Stimulated activated naive CD4-positive, alpha-beta T cell treated with Interleukin-2 at 50 U/mL for 16 hours (primary cell): ENCODE data around the gene ZNF135.

Experiments
- DNase-seq: peaks from one replicate; lab custom pipeline; 2025; lab: John Stamatoyannopoulos, UW

The ZNF135 gene

GRCh38 chr19:58059003-58059670 lies at the start of gene ZNF135:
TSS of gene ZNF135 (plus strand) at chr19:58059282. CDS start at chr19:58060003, 721 bp downstream.
- DNase-seq: peak; percentile 8

- DNase-seq: no peak
Observed at GRCh38 chr19:58009301-58009665, 49.8 kb upstream of the ZNF135 start.

DNA sequence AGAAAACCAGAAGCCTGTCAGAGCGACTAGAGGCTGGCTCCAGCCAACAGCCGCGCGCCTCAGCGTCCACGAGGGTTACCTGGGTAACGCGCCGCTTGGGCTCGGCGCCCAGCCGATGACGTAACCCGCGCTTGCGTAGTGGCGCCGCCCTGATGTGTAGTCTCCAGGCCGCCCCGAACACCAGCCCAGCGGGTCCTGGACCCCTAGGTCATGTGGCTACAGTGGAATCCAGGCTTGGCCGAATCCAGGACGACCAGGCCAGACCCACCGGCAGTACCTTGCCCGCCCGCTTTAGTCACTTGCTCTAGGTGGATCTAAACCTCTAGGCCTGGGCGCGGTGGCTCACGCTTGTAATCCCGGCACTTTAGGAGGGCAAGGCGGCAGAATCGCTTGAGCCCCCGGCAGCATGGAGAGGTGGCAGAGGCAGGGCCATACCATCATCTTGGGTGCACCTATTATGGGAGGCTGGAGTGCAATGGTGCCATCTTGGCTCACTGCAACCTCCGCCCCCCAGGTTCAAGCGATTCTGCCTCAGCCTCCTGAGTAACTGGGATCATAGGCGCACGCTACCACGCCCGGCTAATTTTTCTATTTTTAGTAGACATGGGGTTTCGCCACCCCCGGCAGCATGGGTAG lies 49.3 kb upstream of the ZNF135 start:
- DNase-seq: no peak

DNA sequence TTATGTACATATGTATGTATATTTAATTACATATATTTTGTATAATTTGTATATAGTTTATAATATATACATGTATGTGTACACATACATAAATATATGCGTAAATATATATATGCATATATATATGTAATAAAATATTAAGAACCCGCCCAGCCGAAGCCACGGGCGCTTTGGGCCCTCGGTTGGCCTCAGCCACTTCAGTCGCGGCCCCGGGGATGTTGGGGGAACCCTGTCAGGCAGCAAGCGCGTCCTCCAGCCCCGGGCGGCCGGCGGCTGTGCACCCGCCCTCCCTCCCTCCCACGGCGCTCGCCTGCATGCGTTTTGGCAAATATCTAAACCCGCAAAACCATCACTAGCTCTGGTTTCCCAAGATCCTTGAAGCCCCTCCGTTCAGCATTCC lies 48.6 kb upstream of the ZNF135 start:
- no peak for DNase-seq

GRCh38 chr19:58014141-58014540 lies 44.9 kb upstream of the ZNF135 start:
- no peak for DNase-seq

DNA sequence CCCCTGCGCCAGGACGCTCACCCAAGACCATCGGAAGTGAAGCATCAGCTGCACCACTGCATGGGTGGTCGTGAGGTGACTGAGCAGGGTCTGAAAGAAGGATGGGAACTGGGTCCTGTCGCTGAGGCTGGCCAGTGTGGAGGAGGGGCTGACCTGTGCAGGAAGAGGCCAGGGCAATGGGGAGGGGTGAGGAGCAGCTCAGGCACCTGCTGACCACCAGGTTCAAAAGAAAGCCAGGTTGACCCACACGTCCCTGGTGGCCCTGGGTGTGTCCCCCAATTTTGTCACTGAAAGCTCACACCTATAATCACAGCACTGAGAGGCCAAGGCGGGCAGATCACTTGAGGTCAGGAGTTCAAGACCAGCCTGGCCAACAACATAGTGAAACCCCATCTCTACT lies 39.0 kb upstream of the ZNF135 start:
- DNase-seq: no peak

GRCh38 chr19:58021541-58022282 lies 37.4 kb upstream of the ZNF135 start:
- peak; percentile 4 for DNase-seq

DNA sequence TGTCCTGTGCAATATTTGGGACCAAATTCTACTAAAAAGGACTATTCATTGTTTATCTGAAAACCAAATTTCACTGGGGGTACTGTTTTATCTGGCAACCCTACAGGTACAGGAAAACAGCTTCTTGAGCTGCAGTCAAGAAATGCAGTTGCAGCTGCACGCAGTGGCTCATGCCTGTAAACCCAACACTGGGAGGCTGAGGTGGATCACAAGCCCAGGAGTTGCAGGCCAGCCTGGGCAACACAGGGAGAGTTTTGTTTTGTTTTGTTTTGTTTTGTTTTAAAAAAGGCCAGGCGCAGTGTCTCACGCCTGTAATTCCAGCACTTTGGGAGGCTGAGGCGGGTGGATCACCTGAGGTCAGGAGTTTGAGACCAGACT lies 36.8 kb upstream of the ZNF135 start:
- no peak for DNase-seq

GRCh38 chr19:58024661-58025060 lies 34.4 kb upstream of the ZNF135 start:
- no peak for DNase-seq

DNA sequence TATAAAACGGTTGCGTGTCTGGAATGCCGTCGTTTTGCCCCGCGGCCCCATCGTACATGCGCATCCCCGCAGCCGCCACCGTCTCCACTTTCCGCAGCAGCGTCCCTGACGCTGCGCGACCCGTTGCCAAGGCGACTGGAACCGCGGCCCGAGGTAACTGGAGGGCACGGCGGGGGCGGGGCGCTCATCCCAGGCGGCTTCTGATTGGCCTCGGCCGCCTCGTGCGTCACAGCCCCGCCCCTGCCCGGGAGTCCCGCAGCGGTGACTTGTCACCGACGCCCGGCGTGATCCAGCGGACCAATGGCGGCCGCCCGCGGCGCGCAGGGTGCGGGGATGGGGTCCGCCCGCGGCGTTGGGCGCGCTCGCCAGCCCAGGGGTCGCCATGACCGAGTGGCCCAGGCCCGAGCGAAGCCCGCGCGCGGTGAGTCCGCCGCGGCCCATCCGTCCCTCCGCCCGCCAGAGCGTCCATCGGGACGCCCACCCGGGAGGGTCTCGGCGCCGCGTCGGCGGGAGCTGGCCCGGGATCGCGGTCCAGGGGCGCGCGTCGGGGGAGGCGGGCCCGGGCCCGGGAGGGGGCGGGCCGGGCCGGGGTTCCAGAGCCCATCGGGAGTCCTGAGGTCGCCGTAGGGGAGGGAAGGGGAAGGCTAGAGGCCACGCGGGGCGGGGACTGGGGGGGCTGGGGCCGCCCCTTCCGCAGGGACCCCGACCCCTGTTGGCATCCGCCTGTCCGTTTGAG lies 25.2 kb upstream of the ZNF135 start, which contains the start of gene ZSCAN1:
Gene ZSCAN1, plus strand, starts transcription at position 285 of the 736 bp plus-strand sequence. CDS start 3,812 bp downstream, outside the sequence.
- no peak for DNase-seq

- DNase-seq: no peak
Observed at GRCh38 chr19:58034477-58034793, 24.6 kb upstream of the ZNF135 start.

DNA sequence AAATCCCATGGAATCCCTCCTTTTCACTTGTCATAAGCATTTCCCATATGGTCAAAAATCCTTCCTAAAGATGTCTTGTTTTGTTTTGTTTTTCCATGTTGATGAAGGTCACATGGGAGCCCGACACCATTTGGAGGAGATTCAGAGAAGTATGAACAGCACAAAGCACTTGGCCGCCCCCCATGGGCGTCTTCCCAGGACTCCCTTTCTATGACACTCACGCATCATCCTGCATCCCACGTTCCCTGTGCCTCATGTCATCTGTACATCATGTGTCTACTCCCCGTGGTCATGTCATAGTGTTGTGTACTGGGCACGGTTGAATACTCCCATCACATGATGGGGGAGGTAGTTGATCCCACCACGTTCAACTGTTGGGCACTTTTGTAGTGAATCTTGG lies 23.2 kb upstream of the ZNF135 start:
- DNase-seq: no peak

GRCh38 chr19:58037927-58038687 lies 21.0 kb upstream of the ZNF135 start:
- no peak for DNase-seq

- DNase-seq: no peak
Observed at GRCh38 chr19:58038688-58039204, 20.3 kb upstream of the ZNF135 start.

DNA sequence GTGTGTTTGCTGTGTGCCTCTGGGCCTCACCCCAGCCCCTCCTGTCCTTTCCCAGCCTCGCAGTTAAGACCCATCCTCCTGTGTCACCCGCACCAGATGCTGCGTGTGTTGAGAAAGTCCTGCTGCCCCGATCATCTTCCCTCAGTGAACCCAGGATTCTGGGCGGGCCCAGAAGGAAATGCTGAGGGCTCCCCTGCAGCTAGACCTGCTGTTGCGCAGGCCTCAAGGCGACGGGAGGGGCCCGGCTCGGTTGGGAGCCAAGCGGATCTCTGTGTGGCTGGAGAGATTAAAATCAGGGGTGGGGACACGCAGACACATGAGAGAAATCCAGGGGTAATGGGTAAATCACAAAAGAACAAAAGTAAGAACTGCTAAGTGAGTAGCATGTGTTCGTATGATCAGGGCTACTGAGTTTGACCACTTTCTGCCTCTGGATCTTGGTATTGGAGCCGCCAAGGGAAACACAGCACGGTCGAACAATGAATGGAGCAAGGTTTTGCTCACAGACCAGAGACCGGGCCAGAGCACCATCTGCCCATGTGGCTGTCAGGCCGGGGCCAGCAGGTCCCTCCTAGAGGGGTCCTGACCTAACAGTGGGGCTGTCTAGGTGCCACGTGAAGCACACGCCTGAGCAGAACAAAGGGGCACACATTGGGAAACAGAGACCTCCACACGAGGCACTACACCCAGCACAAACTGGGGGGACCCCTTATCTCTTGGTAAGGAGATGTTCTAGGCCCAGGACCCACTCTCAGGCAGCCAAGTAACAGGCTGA lies 18.1 kb upstream of the ZNF135 start:
- DNase-seq: no peak

DNA sequence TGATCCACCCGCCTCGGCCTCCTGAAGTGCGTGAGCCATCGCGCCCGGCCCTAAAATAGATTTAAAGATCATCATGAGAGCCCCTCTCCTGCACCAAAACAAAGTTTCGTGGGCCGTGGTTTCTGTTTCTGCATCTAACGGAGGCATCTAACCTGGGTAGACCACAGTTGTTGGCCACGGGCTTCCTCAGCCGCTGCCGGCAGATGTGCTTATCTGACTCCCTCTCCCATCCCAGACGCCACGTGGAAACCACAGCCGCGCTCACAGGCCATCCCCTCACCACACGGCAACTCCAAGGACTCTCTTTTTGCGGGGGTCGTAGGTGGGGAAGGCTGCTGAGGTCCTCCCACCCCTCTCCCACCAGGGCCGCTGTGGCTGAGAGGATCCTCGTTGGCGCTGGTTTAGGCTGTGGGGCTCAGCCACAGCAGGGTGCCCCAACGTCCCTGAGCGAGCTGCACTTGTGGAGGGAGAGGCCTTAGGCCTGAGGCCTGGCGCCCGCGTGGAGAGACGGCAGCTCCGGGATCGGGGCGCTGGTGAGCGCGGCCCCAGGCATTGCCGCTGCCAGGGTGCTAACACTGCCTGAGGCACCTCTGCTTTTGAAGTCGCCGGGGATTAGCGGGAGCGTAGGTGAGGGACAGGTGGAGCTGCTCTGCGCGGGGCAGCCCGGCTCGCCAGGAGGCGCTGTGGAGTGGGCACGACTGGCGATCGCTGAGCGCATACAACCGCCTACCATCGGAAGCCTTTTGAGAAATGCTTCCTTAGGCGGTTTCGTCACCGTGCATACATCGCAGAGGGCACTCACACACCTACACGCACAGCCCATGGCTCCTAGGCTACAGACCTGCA lies 16.4 kb upstream of the ZNF135 start:
- no peak for DNase-seq

DNA sequence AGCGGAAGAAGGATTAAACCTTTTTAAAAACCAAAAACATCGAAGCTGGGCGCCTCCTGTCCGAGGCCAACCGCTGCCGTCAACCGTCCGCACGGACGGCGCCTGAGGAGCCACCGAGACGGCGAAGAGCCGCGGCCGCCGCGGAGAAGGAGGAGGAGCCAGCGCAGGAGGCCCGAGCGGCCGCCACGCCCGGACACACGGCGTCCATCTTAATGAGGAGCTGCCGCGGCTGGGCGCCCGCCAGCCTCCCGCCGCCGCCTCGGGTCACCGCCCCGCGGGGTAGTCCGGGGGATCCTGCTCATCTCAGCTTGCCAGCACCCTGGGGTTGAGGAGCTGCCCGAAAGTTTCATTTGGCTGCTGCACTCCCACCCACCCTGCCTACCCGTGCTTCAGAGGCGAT lies 14.7 kb upstream of the ZNF135 start:
- no peak for DNase-seq

- no peak for DNase-seq
Observed at GRCh38 chr19:58044886-58045285, 14.2 kb upstream of the ZNF135 start.

- DNase-seq: no peak
Observed at GRCh38 chr19:58045411-58046050, 13.6 kb upstream of the ZNF135 start.
